ENCODE measurements around the gene SEPHS1.

DNA sequence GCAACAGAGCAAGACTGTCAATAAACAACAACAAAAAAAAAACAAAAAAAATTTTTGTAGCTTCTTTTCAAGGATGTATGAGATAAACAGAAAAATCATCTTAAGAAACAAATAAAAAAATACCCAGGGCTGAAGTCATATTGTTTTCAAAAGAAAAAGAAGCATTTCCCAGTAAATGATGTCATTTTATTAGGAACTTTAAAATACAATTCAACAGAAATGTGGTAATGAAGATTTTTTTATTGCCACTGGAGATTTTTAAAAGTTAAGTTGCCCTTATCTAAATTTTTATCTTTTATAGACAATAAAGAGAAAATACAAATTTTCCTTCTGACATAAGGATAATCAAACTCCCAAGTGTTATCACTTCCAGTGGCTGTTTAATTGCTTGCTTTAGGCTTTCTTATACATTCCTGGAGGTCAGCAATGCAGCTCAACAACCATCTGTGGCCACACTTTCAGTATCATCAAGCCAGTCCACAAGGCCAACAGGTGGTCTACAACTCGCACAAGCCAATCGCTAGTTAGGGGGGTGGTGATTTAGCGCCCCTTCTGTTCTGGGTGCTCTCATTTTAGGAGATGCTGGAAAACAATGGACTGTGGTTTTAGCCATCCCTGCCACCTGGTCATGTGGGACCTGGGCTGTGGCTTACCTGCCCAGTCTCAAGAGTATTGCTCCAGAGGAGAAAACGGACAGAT lies 10.8 kb downstream of the SEPHS1 start:
- TF ChIP-seq, protein P1, sequence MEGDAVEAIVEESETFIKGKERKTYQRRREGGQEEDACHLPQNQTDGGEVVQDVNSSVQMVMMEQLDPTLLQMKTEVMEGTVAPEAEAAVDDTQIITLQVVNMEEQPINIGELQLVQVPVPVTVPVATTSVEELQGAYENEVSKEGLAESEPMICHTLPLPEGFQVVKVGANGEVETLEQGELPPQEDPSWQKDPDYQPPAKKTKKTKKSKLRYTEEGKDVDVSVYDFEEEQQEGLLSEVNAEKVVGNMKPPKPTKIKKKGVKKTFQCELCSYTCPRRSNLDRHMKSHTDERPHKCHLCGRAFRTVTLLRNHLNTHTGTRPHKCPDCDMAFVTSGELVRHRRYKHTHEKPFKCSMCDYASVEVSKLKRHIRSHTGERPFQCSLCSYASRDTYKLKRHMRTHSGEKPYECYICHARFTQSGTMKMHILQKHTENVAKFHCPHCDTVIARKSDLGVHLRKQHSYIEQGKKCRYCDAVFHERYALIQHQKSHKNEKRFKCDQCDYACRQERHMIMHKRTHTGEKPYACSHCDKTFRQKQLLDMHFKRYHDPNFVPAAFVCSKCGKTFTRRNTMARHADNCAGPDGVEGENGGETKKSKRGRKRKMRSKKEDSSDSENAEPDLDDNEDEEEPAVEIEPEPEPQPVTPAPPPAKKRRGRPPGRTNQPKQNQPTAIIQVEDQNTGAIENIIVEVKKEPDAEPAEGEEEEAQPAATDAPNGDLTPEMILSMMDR (IDR thresholded peaks at IDR 0.05; ENCODE audit: insufficient read depth, low read depth, low read length): no peak
- TF ChIP-seq EZH2 (IDR thresholded peaks at IDR 0.05; ENCODE audit: insufficient read depth, low read length): no peak

Measured in astrocyte (in vitro differentiated cells and primary cell).